ENCODE results near the gene NOD2.

NOD2 gene

GRCh38 chr16:50776037-50776436, 82.6 kb downstream of the NOD2 start:
- H3K4me3 ChIP-seq (ENCODE audit: control insufficient read depth, low read depth, low read length) = no peak overlapping the region
- DNase-seq (ENCODE audit: low read depth) = no peak
- no peak for TF ChIP-seq CTCF (conservative IDR thresholded peaks at IDR 0.05; ENCODE audit: control insufficient read depth, insufficient read depth, low read depth, low read length)

GRCh38 chr16:50778284-50779163, 85.1 kb downstream of the NOD2 start:
- TF ChIP-seq CTCF (conservative IDR thresholded peaks at IDR 0.05; ENCODE audit: control insufficient read depth, insufficient read depth, low read depth, low read length) = no peak
- no peak overlapping the region for H3K4me3 ChIP-seq (ENCODE audit: control insufficient read depth, low read depth, low read length)
- DNase-seq (ENCODE audit: low read depth) = no peak

GRCh38 chr16:50781043-50781442, 87.6 kb downstream of the NOD2 start:
- TF ChIP-seq CTCF (conservative IDR thresholded peaks at IDR 0.05; ENCODE audit: control insufficient read depth, insufficient read depth, low read depth, low read length) = peak; percentile 18
- DNase-seq (ENCODE audit: low read depth) = peak; percentile 12
- no peak overlapping the region for H3K4me3 ChIP-seq (ENCODE audit: control insufficient read depth, low read depth, low read length)

- H3K4me3 ChIP-seq (ENCODE audit: control insufficient read depth, low read depth, low read length) = no peak overlapping the region
- TF ChIP-seq CTCF (conservative IDR thresholded peaks at IDR 0.05; ENCODE audit: control insufficient read depth, insufficient read depth, low read depth, low read length) = no peak
- DNase-seq (ENCODE audit: low read depth) = no peak
These were observed 88.1 kb downstream of the NOD2 start for GRCh38 chr16:50781518-50781917.
